ENCODE results near the gene PPM1A. TPM values are rescaled to one million over a fixed set of nuclear protein-coding genes. Genes with fewer than 3 reads are reported as not detected.
A peak's percentile ranks its signal among the peaks of the same experiment; 100 is the strongest.

PPM1A gene
- total and polyA plus RNA-seq, 2 experiments from 2014 or later = 16.9 to 21.5 TPM

DNA sequence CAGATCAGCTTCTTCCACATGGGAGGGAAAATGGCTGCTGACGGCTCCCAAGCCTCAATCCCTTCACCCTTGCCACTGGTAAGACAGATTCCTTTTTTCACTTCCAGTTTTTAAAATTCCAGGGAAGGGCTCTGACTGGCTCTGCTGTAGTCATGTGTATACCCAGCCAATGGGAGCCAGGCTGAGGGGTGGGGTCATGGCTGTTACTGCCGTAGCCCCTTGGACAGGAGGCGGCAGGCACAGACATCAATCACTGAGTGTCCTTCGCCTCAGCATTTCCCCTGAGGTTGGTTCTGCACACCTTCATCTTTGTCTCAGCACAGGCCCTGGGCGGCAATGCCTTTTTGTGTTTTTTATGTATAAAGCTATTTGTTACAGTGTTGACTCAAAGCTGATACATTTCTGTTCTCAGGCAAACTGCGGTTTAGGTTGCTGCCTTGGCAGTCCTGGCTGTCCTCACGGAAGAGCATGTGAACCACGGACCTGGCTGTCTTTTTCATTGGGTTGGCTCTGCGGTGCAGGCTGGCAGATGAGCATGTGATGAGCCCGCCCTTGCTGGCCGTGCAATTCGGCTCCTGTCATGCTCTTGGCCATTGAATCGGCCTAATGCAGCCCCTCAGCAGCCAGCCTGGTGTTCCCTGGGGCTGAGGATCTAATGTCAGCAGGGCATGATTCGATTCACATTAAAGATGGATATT is 74.3 kb downstream of the PPM1A start:
- Histone ChIP-seq H3K9me3 (ENCODE audit: low read depth) (no peaks in the 10 kb centered on the region), H3K36me3 (ENCODE audit: low read depth) (no peaks in the 10 kb centered on the region), H3F3A (ENCODE audit: insufficient read depth) (no peaks in the 10 kb centered on the region), H3K79me2 (ENCODE audit: insufficient read depth) (no peaks in the 10 kb centered on the region), H4K20me1 (ENCODE audit: insufficient read depth) (no peaks in the 10 kb centered on the region), H3K4me3 (no peak overlapping the region), H3K4me2 (ENCODE audit: unreplicated experiment) (no peak overlapping the region), H3K4me1 (ENCODE audit: insufficient read depth) (0 out of 2 replicates have a peak, but pooled peaks cover 2% of the 10 kb centered on the region), H2AFZ (no peak overlapping the region), H3K27me3 (replicated peaks; ENCODE audit: insufficient read depth) (peaks cover 39% of the 10 kb centered on the region), H3K9me2 (ENCODE audit: insufficient read depth) (no peaks in the 10 kb centered on the region), H3K9ac (no peak overlapping the region), H3K27ac (no peak overlapping the region)
- in situ Hi-C loops (cut with MboI) = no loop called here
- TF ChIP-seq EZH2 (IDR thresholded peaks at IDR 0.05; ENCODE audit: insufficient read depth, poor library complexity, severe bottlenecking) (no peak), EZH2phosphoT487 (IDR thresholded peaks at IDR 0.05; ENCODE audit: insufficient read depth, low read depth) (no peak)
- 48 to 49% methylated on average over 14 of the region's 14 CpGs for WGBS, 2 experiments (ENCODE audit: low coverage in 1 of 2, low lambda C conversion rate in 2 of 2, missing lambda C conversion rate in 2 of 2)
- no peak for DNase-seq

DNA sequence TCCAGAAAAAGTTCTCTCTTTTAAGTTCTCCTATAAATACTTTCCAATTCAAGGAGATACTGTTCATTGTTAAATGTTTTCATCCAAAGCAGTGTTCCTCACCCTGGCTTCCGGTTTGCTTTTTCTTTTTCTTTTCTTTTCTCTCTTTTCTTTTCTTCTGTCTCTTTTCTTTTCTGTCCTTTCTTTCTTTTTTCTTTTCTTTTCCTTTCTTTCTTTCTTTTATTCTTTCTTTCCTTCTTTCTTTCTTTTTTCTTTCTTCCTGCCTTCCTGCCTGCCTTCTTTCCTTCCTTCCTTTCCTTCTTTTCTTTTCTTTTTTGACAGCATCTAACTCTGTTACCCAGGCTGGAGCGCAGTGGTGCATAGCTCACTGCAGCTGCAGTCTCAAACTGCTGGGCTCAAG is 75.8 kb downstream of the PPM1A start:
- Histone ChIP-seq H3K4me1 (ENCODE audit: insufficient read depth) (0 out of 2 replicates have a peak, but pooled peaks cover 2% of the 10 kb centered on the region), H3K27ac (no peak overlapping the region), H3K79me2 (ENCODE audit: insufficient read depth) (no peaks in the 10 kb centered on the region), H3K9ac (no peak overlapping the region), H3F3A (ENCODE audit: insufficient read depth) (no peaks in the 10 kb centered on the region), H3K4me3 (no peak overlapping the region), H3K9me2 (ENCODE audit: insufficient read depth) (no peaks in the 10 kb centered on the region), H3K4me2 (ENCODE audit: unreplicated experiment) (no peak overlapping the region), H3K27me3 (replicated peaks; ENCODE audit: insufficient read depth) (peaks cover 41% of the 10 kb centered on the region), H3K9me3 (ENCODE audit: low read depth) (no peaks in the 10 kb centered on the region), H4K20me1 (ENCODE audit: insufficient read depth) (no peaks in the 10 kb centered on the region), H2AFZ (no peak overlapping the region), H3K36me3 (ENCODE audit: low read depth) (no peaks in the 10 kb centered on the region)
- in situ Hi-C loops (cut with MboI) = loop anchor here (25.0 kb wide), 1 partner anchor 962 kb away; the partner anchor contains the start of gene TMEM30B
- no peak for DNase-seq
- TF ChIP-seq EZH2 (IDR thresholded peaks at IDR 0.05; ENCODE audit: insufficient read depth, poor library complexity, severe bottlenecking) (no peak), EZH2phosphoT487 (IDR thresholded peaks at IDR 0.05; ENCODE audit: insufficient read depth, low read depth) (no peak)
- 73 to 83% methylated on average over 2 of the region's 2 CpGs for WGBS, 2 experiments (ENCODE audit: low coverage in 1 of 2, low lambda C conversion rate in 2 of 2, missing lambda C conversion rate in 2 of 2)

DNA sequence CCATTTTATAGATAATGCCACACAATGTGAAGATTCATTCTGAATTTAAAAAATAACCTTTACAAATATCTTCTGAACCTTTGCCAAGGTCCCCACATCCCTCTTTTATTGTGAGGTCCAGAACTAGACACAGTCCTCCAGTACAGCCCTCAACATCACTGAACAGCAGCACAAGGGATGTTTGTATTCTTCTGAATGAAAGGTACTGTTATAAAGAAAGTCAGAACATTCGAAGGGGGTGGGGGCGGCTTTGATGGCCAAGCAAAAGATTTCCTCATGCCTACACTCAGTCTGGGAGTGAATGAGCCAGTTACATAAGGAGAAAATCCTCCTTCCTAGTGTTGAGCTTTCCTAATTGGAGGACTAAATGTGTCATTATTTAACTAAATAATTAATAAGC is 77.3 kb downstream of the PPM1A start:
- Histone ChIP-seq H3K9me2 (ENCODE audit: insufficient read depth) (no peaks in the 10 kb centered on the region), H3K9me3 (ENCODE audit: low read depth) (no peaks in the 10 kb centered on the region), H3K4me3 (no peak overlapping the region), H3K9ac (no peak overlapping the region), H3K4me2 (ENCODE audit: unreplicated experiment) (no peak overlapping the region), H3F3A (ENCODE audit: insufficient read depth) (no peaks in the 10 kb centered on the region), H3K4me1 (ENCODE audit: insufficient read depth) (0 out of 2 replicates have a peak, but pooled peaks cover 2% of the 10 kb centered on the region), H3K27me3 (replicated peaks; ENCODE audit: insufficient read depth) (peaks cover 33% of the 10 kb centered on the region), H3K27ac (no peak overlapping the region), H3K36me3 (ENCODE audit: low read depth) (no peaks in the 10 kb centered on the region), H4K20me1 (ENCODE audit: insufficient read depth) (no peaks in the 10 kb centered on the region), H2AFZ (no peak overlapping the region), H3K79me2 (ENCODE audit: insufficient read depth) (no peaks in the 10 kb centered on the region)
- TF ChIP-seq EZH2phosphoT487 (IDR thresholded peaks at IDR 0.05; ENCODE audit: insufficient read depth, low read depth) (no peak), EZH2 (IDR thresholded peaks at IDR 0.05; ENCODE audit: insufficient read depth, poor library complexity, severe bottlenecking) (no peak)
- no peak for DNase-seq
- WGBS, 2 experiments (ENCODE audit: low coverage in 1 of 2, low lambda C conversion rate in 2 of 2, missing lambda C conversion rate in 2 of 2) = 86 to 88% methylated on average over 2 of the region's 2 CpGs
- in situ Hi-C loops (cut with MboI) = loop anchor here (25.0 kb wide), 1 partner anchor 961 kb away; the partner anchor contains the start of gene TMEM30B

DNA sequence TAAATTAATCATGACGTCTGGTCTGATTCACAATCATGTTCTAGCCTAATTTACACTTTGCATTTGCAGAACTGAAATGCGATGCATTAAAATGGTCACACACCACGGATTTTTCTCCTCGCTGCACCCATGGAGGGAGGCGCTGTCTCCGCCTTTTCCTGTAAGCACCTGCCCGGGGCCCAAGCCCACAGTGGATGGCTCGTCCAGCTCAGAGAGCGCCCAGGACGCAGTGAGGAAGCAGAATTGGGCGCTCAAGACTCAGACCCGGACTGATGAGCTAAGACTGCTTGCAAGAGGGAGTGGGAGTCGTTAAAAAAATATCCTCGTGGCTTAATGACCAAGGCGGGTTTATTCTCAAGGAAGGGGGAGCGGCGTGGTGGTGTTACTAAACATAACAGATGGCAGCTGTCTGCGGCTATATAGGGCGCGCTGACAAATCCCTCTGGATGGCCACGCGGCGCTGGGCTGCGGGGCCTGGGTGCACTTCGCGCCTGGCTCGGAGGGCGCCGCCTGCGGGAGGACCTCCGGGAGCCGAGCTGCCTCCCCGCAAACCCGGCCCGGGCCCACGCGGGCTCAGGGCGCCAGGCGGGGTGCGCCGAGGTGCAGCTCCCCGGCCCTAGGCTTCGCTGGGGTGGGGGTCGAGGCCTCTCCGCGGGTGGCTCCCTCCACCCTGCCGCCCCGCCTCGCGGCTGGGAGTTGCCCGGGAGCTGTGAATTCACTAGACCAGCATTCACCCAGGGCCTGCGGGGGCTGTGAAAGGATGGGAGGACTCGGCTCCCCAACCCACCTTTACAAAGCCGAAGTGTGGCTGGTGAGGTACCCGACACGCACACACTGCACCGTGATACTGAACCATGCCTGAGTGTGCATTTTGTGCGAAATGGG is 78.7 kb downstream of the PPM1A start:
- peak overlapping the region; percentile 44; the same call in 1 of the 2 replicates for H2AFZ ChIP-seq

More for the DNA sequence above, 78.7 kb downstream of the PPM1A start:
- Histone ChIP-seq H3K4me2 (ENCODE audit: unreplicated experiment) (peak overlapping the region; percentile 43), H3K27ac (no peak overlapping the region), H4K20me1 (ENCODE audit: insufficient read depth) (no peaks in the 10 kb centered on the region), H3K36me3 (ENCODE audit: low read depth) (no peaks in the 10 kb centered on the region), H3K9me2 (ENCODE audit: insufficient read depth) (no peaks in the 10 kb centered on the region), H3F3A (ENCODE audit: insufficient read depth) (no peaks in the 10 kb centered on the region), H3K4me3 (peak overlapping the region; percentile 38; the same call in 1 of the 2 replicates), H3K9me3 (ENCODE audit: low read depth) (no peaks in the 10 kb centered on the region), H3K9ac (no peak overlapping the region), H3K27me3 (replicated peaks; ENCODE audit: insufficient read depth) (peaks cover 27% of the 10 kb centered on the region), H3K4me1 (ENCODE audit: insufficient read depth) (0 out of 2 replicates have a peak, but pooled peaks cover 2% of the 10 kb centered on the region), H3K79me2 (ENCODE audit: insufficient read depth) (no peaks in the 10 kb centered on the region)
- TF ChIP-seq EZH2phosphoT487 (IDR thresholded peaks at IDR 0.05; ENCODE audit: insufficient read depth, low read depth) = no peak
- TF ChIP-seq EZH2 (IDR thresholded peaks at IDR 0.05; ENCODE audit: insufficient read depth, poor library complexity, severe bottlenecking) = no peak
- DNase-seq = peak; percentile 44
- WGBS, 2 experiments (ENCODE audit: low coverage in 1 of 2, low lambda C conversion rate in 2 of 2, missing lambda C conversion rate in 2 of 2) = 7 to 8% methylated on average over 41 to 50 of the region's 58 CpGs
- in situ Hi-C loops (cut with MboI) = loop anchor here (25.0 kb wide), 1 partner anchor 960 kb away; the partner anchor contains the start of gene TMEM30B

Data from GM23248 (cell line).